Measurements from ENCODE around the gene SQSTM1. TPM values are rescaled to one million over a fixed set of nuclear protein-coding genes. Genes with fewer than 3 reads are reported as not detected.

The SQSTM1 gene
- polyA plus RNA-seq, 1 of the 3 experiments (the other 2 are of a cell fraction), result 181 TPM

GRCh38 chr5:179798144-179798770, 22.4 kb upstream of the SQSTM1 start:
- Histone ChIP-seq H3K27ac (ENCODE audit: low read depth in 2 of 2, low read length in 1 of 2) (no peak overlapping the region), H4K20me1 (ENCODE audit: insufficient read depth) (peaks cover 16% of the 10 kb centered on the region), H3K36me3 (replicated peaks in 1 of 2; ENCODE audit: control insufficient read depth in 1 of 2, insufficient read depth in 2 of 2, low read length in 1 of 2) (peaks cover 0 to 49% of the 10 kb centered on the region in 2 experiments), H2AFZ (ENCODE audit: low read depth) (no peak overlapping the region), H3K9ac (no peak overlapping the region), H3K9me2 (no peaks in the 10 kb centered on the region), H3K4me2 (no peak overlapping the region), H3K27me3 (ENCODE audit: insufficient read depth) (no peaks in the 10 kb centered on the region), H3K4me1 (ENCODE audit: control insufficient read depth in 1 of 2, insufficient read depth in 2 of 2, low read depth in 1 of 2, low read length in 1 of 2) (peaks cover 4 to 15% of the 10 kb centered on the region in 2 experiments; a peak in 3 of 4 replicates), H3K4me3 (ENCODE audit: low read depth in 2 of 2, low read length in 1 of 2) (no peak overlapping the region), H3F3A (replicated peaks; ENCODE audit: insufficient read depth) (peaks cover 4% of the 10 kb centered on the region), H3K9me3 (no peaks in the 10 kb centered on the region), H3K79me2 (ENCODE audit: insufficient read depth) (peaks cover 21% of the 10 kb centered on the region; the same call in 1 of the 2 replicates)
- CTCF ChIA-PET, result interaction anchor here (3.9 to 8.3 kb wide), 2 partner anchors 9 to 35 kb away, joined by 24 to 67 read pairs; partner anchors contain the start of gene MGAT4B
- TF ChIP-seq, protein P1, sequence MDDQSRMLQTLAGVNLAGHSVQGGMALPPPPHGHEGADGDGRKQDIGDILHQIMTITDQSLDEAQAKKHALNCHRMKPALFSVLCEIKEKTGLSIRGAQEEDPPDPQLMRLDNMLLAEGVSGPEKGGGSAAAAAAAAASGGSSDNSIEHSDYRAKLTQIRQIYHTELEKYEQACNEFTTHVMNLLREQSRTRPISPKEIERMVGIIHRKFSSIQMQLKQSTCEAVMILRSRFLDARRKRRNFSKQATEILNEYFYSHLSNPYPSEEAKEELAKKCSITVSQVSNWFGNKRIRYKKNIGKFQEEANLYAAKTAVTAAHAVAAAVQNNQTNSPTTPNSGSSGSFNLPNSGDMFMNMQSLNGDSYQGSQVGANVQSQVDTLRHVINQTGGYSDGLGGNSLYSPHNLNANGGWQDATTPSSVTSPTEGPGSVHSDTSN (IDR thresholded peaks at IDR 0.05), result no peak
- TF ChIP-seq TCF12 (IDR thresholded peaks at IDR 0.05) (no peak), GATA2 (CRISPR knock-in tag; IDR thresholded peaks at IDR 0.05) (no peak), SIN3A (IDR thresholded peaks at IDR 0.05; ENCODE audit: borderline replicate concordance, low read depth, low read length) (no peak), EP300 (IDR thresholded peaks at IDR 0.05; ENCODE audit: borderline replicate concordance in 1 of 2, low read depth in 1 of 2, low read length in 1 of 2) (no peak), ELF1 (IDR thresholded peaks at IDR 0.05) (no peak)
- TF ChIP-seq, protein P2, sequence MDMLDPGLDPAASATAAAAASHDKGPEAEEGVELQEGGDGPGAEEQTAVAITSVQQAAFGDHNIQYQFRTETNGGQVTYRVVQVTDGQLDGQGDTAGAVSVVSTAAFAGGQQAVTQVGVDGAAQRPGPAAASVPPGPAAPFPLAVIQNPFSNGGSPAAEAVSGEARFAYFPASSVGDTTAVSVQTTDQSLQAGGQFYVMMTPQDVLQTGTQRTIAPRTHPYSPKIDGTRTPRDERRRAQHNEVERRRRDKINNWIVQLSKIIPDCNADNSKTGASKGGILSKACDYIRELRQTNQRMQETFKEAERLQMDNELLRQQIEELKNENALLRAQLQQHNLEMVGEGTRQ (IDR thresholded peaks at IDR 0.05; ENCODE audit: borderline replicate concordance, low read depth, low read length), result no peak
- no peak for DNase-seq
- 97% methylated on average over 5 of the region's 23 CpGs for WGBS (ENCODE audit: low lambda C conversion rate)
- POLR2A ChIA-PET, result interaction anchor here (1.9 kb wide), 1 partner anchor 21 kb away, joined by 4 read pairs; no protein-coding TSS in a partner anchor

- H3K4me1 ChIP-seq (ENCODE audit: control insufficient read depth in 1 of 2, insufficient read depth in 2 of 2, low read depth in 1 of 2, low read length in 1 of 2), result peaks cover 7 to 22% of the 10 kb centered on the region in 2 experiments; a peak in 3 of 4 replicates
- no peak overlapping the region for H3K9ac ChIP-seq
- DNase-seq, result no peak
- peaks cover 26% of the 10 kb centered on the region for H3K79me2 ChIP-seq (ENCODE audit: insufficient read depth)
- peaks cover 4% of the 10 kb centered on the region for H3F3A ChIP-seq (replicated peaks; ENCODE audit: insufficient read depth)
- ChIA-PET CTCF (interaction anchor here (8.3 kb wide), 1 partner anchor 36 kb away, joined by 67 read pairs; no protein-coding TSS in a partner anchor), POLR2A (no interaction called here)
- H2AFZ ChIP-seq (ENCODE audit: low read depth), result no peak overlapping the region
- peaks cover 21% of the 10 kb centered on the region for H4K20me1 ChIP-seq (ENCODE audit: insufficient read depth)
- no peak for TF ChIP-seq RAD21 (IDR thresholded peaks at IDR 0.05; ENCODE audit: low read length)
- no peak for TF ChIP-seq TEAD4 (IDR thresholded peaks at IDR 0.05; ENCODE audit: borderline replicate concordance, insufficient read depth)
- no peak for TF ChIP-seq REST (IDR thresholded peaks at IDR 0.05; ENCODE audit: low read depth, low read length)
- TF ChIP-seq RXRA (IDR thresholded peaks at IDR 0.05; ENCODE audit: borderline replicate concordance, low read depth), result no peak
- TF ChIP-seq CHD2 (IDR thresholded peaks at IDR 0.05; ENCODE audit: low read length, partially characterized antibody), result no peak
- no peak for TF ChIP-seq IRF3 (IDR thresholded peaks at IDR 0.05; ENCODE audit: low read depth, low read length)
- H3K4me3 ChIP-seq (ENCODE audit: low read depth in 2 of 2, low read length in 1 of 2), result no peak overlapping the region
- H3K9me2 ChIP-seq, result no peaks in the 10 kb centered on the region
- peaks cover 0 to 49% of the 10 kb centered on the region in 2 experiments for H3K36me3 ChIP-seq (replicated peaks in 1 of 2; ENCODE audit: control insufficient read depth in 1 of 2, insufficient read depth in 2 of 2, low read length in 1 of 2)
- WGBS (ENCODE audit: low lambda C conversion rate), result 98% methylated on average over 31 of the region's 36 CpGs
- no peaks in the 10 kb centered on the region for H3K27me3 ChIP-seq (ENCODE audit: insufficient read depth)
- H3K4me2 ChIP-seq, result no peak overlapping the region
- no peaks in the 10 kb centered on the region for H3K9me3 ChIP-seq
- no peak overlapping the region for H3K27ac ChIP-seq (ENCODE audit: low read depth in 2 of 2, low read length in 1 of 2)
Observed at GRCh38 chr5:179798771-179799643, 21.7 kb upstream of the SQSTM1 start.

Measured in SK-N-SH (cell line).